ENCODE data around the gene LDLRAD3.

- no peak for TF ChIP-seq POLR2A (IDR thresholded peaks at IDR 0.05)
- no peak for TF ChIP-seq CTCF (IDR thresholded peaks at IDR 0.05)
These were observed 136.2 kb downstream of the LDLRAD3 start for GRCh38 chr11:36079878-36080675.

Data from adrenal gland (tissue), 5 donors.